HepG2 (cell line): ENCODE data around the gene CD79A. TPM values are rescaled to one million over a fixed set of nuclear protein-coding genes. Genes with fewer than 3 reads are reported as not detected.
A peak's percentile ranks its signal among the peaks of the same experiment; 100 is the strongest.

Experiments used
- ADNP ChIP-seq: sonication (generic); formaldehyde crosslinking; IDR thresholded peaks from 2 replicates; pipeline ENCODE4 v1.4.0; 2020; ENCODE audit warnings: missing genetic modification reagents
- ARID2 ChIP-seq: sonication (generic); formaldehyde crosslinking; IDR thresholded peaks from 2 replicates; pipeline ENCODE4 v1.8.1; 2022; ENCODE audit warnings: mild to moderate bottlenecking, missing genetic modification reagents, borderline replicate concordance
- ATF7 ChIP-seq, 2 experiments: fragments of 450-650 bp in 1 of 2; sonication (generic) in 1 of 2; formaldehyde crosslinking in 1 of 2; IDR thresholded peaks; 2 replicates each; pipeline versions ENCODE4 v1.4.0 to v1.6.1; 2016 to 2020; ENCODE audit warnings: antibody characterized with exemption in 1 of 2, mild to moderate bottlenecking in 1 of 2, missing genetic modification reagents in 1 of 2
- CC2D1A ChIP-seq: sonication (generic); formaldehyde crosslinking; IDR thresholded peaks from 2 replicates; pipeline ENCODE4 v1.8.1; 2023; ENCODE audit warnings: mild to moderate bottlenecking, missing genetic modification reagents
- ELF3 ChIP-seq: IDR thresholded peaks from 2 replicates; pipeline ENCODE4 v1.6.1; 2016; ENCODE audit warnings: missing genetic modification reagents, missing compliant biosample characterization
- IRF2 ChIP-seq: IDR thresholded peaks from 2 replicates; pipeline ENCODE4 v1.6.1; 2018; ENCODE audit warnings: missing genetic modification reagents, missing compliant biosample characterization
- JARID2 ChIP-seq: sonication (generic); formaldehyde crosslinking; IDR thresholded peaks from 2 replicates; pipeline ENCODE4 v1.8.1; 2023; ENCODE audit warnings: missing genetic modification reagents, inconsistent platforms; ENCODE audit not compliant: insufficient replicate concordance
- KLF13 ChIP-seq: sonication (generic); formaldehyde crosslinking; IDR thresholded peaks from 2 replicates; pipeline ENCODE4 v1.4.0; 2020; ENCODE audit warnings: mild to moderate bottlenecking, missing genetic modification reagents
- PHF20 ChIP-seq: sonication (generic); formaldehyde crosslinking; IDR thresholded peaks from 2 replicates; pipeline ENCODE4 v1.5.0; 2020; ENCODE audit warnings: mild to moderate bottlenecking, missing genetic modification reagents
- SP2 ChIP-seq: sonication (generic); formaldehyde crosslinking; IDR thresholded peaks from 2 replicates; pipeline ENCODE4 v1.5.1; 2020; ENCODE audit warnings: mild to moderate bottlenecking, missing genetic modification reagents
- SP5 ChIP-seq: IDR thresholded peaks from 2 replicates; pipeline ENCODE4 v1.6.1; 2016; ENCODE audit warnings: low read depth, borderline replicate concordance
- SRSF4 ChIP-seq: fragments of 200-400 bp; formaldehyde crosslinking; IDR thresholded peaks from one replicate; pipeline ENCODE4 v1.6.1; 2018; ENCODE audit warnings: mild to moderate bottlenecking, low read depth, low read length, moderate library complexity; ENCODE audit not compliant: poor library complexity, severe bottlenecking
- TEAD3 ChIP-seq: optimal IDR thresholded peaks from 2 replicates; pipeline ENCODE3; 2016; ENCODE audit warnings: borderline replicate concordance
- ZNF205 ChIP-seq: IDR thresholded peaks from 2 replicates; pipeline ENCODE4 v1.6.1; 2018; ENCODE audit warnings: missing biosample characterization, missing genetic modification reagents
- ZNF24 ChIP-seq: fragments of 450-650 bp; IDR thresholded peaks from 2 replicates; pipeline ENCODE4 v1.6.1; 2017; ENCODE audit warnings: antibody characterized with exemption, mild to moderate bottlenecking
- ZNF382 ChIP-seq: sonication (generic); formaldehyde crosslinking; IDR thresholded peaks from 2 replicates; pipeline ENCODE4 v1.5.0; 2020; ENCODE audit warnings: missing genetic modification reagents, mild to moderate bottlenecking, borderline replicate concordance
- ZNF720 ChIP-seq: sonication (generic); formaldehyde crosslinking; IDR thresholded peaks from 2 replicates; pipeline ENCODE4 v1.4.0; 2020; ENCODE audit warnings: missing genetic modification reagents
- ZNF737 ChIP-seq: sonication (generic); formaldehyde crosslinking; IDR thresholded peaks from 2 replicates; pipeline ENCODE4 v1.5.0; 2020; ENCODE audit warnings: missing genetic modification reagents, mild to moderate bottlenecking, borderline replicate concordance
- ZNF747 ChIP-seq: sonication (generic); formaldehyde crosslinking; IDR thresholded peaks from 2 replicates; pipeline ENCODE4 v1.8.1; 2023; ENCODE audit warnings: missing genetic modification reagents, mild to moderate bottlenecking, borderline replicate concordance
- ZNF749 ChIP-seq: sonication (generic); formaldehyde crosslinking; IDR thresholded peaks from 2 replicates; pipeline ENCODE4 v1.8.0; 2022; ENCODE audit warnings: mild to moderate bottlenecking, missing genetic modification reagents, moderate library complexity, borderline replicate concordance
- polyA plus RNA-seq, 8 experiments: library from polyadenylated mRNA; depleted of rRNA in 3 of 8; stranded (reverse) in 7 of 8; unstranded in 1 of 8; fragments of >200 nt; fragmentation: Illumina TruSeq in 4 of 8; extraction: Trizol in 4 of 8; gene quantifications; 2 replicates each; pipeline versions ENCODE4 v1.2.1 to v1.2.3, GENCODE V29; 2011 to 2016; ENCODE audit warnings: low read depth in 4 of 8, missing spikeins in 1 of 8, mixed read lengths in 1 of 8; ENCODE audit not compliant: insufficient read depth in 1 of 8
- total RNA-seq, 5 experiments: library from RNA; depleted of rRNA; stranded (reverse); fragments of >200 nt; fragmentation: Illumina TruSeq; extraction: Trizol; gene quantifications; 2 replicates each; pipeline ENCODE4 v1.2.3, GENCODE V29; 2016; ENCODE audit warnings: low read depth in 1 of 5
- TF ChIP-seq, protein P1 (sequence below): sonication (generic); formaldehyde crosslinking; IDR thresholded peaks from 2 replicates; pipeline ENCODE4 v1.5.1; 2020; ENCODE audit warnings: missing genetic modification reagents, mild to moderate bottlenecking, borderline replicate concordance
- TF ChIP-seq, protein P2 (sequence below): sonication (generic); formaldehyde crosslinking; IDR thresholded peaks from 2 replicates; pipeline ENCODE4 v1.5.0; 2020; ENCODE audit warnings: missing genetic modification reagents
- TF ChIP-seq, protein P3 (sequence below): sonication (generic); formaldehyde crosslinking; conservative IDR thresholded peaks from 2 replicates; pipeline ENCODE4 v1.4.0; 2020; ENCODE audit warnings: mild to moderate bottlenecking, missing genetic modification reagents, moderate library complexity
- TF ChIP-seq, protein P4 (sequence below): sonication (generic); formaldehyde crosslinking; IDR thresholded peaks from 2 replicates; pipeline ENCODE4 v1.4.0; 2020; ENCODE audit warnings: missing genetic modification reagents

The CD79A gene
- total and polyA plus RNA-seq, 2 of the 13 experiments (the other 11 are each of a cell fraction or from before 2014, with no cell fraction given), result 0.24 to 0.33 TPM

DNA sequence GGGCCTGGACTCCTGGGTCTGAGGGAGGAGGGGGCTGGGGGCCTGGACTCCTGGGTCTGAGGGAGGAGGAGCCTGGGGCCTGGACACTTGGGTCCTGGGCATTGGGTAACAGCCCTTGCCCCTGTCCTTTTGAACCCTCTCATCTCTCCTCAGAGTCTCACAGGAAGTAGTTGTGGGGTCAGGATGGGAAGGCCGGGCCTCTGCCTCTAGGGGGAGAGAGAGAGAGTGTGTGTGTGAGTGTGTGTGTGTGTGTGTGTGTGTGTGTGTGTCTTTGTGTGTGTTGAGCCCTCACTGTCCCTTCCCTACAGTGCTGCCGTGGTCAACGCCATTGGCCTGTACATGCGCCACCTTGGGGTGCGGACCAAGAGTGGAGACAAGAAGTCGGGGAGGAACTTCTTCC is 16.8 kb downstream of the CD79A start (continued):
- TF ChIP-seq PHF20 (CRISPR knock-in tag) (no peak; the same call in 1 of the 2 replicates), ZNF382 (CRISPR knock-in tag) (no peak), SP5 (CRISPR knock-in tag) (0 out of 2 replicates have a peak, but pooled peaks have one; percentile 17), ZNF205 (CRISPR knock-in tag) (no peak), IRF2 (CRISPR knock-in tag) (no peak), KLF13 (no peak), ATF7 (IDR thresholded peaks at IDR 0.05) (no peak), ATF7 (CRISPR knock-in tag; IDR thresholded peaks at IDR 0.05) (no peak), ZNF749 (no peak), ARID2 (CRISPR knock-in tag) (no peak), SRSF4 (no peak), ADNP (CRISPR knock-in tag) (no peak), ELF3 (CRISPR knock-in tag) (no peak), TEAD3 (CRISPR knock-in tag) (no peak), ZNF747 (CRISPR knock-in tag) (no peak), ZNF737 (CRISPR knock-in tag) (no peak), ZNF720 (no peak), CC2D1A (CRISPR knock-in tag) (no peak), SP2 (no peak), ZNF24 (no peak), JARID2 (CRISPR knock-in tag) (no peak)
- TF ChIP-seq, protein P1, sequence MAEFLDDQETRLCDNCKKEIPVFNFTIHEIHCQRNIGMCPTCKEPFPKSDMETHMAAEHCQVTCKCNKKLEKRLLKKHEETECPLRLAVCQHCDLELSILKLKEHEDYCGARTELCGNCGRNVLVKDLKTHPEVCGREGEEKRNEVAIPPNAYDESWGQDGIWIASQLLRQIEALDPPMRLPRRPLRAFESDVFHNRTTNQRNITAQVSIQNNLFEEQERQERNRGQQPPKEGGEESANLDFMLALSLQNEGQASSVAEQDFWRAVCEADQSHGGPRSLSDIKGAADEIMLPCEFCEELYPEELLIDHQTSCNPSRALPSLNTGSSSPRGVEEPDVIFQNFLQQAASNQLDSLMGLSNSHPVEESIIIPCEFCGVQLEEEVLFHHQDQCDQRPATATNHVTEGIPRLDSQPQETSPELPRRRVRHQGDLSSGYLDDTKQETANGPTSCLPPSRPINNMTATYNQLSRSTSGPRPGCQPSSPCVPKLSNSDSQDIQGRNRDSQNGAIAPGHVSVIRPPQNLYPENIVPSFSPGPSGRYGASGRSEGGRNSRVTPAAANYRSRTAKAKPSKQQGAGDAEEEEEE (CRISPR knock-in tag), result no peak
- TF ChIP-seq, protein P2, sequence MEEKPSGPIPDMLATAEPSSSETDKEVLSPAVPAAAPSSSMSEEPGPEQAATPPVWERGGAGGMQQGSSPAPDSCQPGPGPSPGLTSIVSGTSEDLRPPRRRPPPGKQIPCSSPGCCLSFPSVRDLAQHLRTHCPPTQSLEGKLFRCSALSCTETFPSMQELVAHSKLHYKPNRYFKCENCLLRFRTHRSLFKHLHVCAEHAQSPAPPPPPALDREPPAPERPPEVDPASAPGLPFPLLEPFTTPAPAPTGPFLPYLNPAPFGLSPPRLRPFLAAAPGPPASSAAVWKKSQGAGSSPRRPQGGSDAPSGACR (CRISPR knock-in tag), result no peak
- TF ChIP-seq, protein P3, sequence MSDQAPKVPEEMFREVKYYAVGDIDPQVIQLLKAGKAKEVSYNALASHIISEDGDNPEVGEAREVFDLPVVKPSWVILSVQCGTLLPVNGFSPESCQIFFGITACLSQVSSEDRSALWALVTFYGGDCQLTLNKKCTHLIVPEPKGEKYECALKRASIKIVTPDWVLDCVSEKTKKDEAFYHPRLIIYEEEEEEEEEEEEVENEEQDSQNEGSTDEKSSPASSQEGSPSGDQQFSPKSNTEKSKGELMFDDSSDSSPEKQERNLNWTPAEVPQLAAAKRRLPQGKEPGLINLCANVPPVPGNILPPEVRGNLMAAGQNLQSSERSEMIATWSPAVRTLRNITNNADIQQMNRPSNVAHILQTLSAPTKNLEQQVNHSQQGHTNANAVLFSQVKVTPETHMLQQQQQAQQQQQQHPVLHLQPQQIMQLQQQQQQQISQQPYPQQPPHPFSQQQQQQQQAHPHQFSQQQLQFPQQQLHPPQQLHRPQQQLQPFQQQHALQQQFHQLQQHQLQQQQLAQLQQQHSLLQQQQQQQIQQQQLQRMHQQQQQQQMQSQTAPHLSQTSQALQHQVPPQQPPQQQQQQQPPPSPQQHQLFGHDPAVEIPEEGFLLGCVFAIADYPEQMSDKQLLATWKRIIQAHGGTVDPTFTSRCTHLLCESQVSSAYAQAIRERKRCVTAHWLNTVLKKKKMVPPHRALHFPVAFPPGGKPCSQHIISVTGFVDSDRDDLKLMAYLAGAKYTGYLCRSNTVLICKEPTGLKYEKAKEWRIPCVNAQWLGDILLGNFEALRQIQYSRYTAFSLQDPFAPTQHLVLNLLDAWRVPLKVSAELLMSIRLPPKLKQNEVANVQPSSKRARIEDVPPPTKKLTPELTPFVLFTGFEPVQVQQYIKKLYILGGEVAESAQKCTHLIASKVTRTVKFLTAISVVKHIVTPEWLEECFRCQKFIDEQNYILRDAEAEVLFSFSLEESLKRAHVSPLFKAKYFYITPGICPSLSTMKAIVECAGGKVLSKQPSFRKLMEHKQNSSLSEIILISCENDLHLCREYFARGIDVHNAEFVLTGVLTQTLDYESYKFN (CRISPR knock-in tag), result peak; percentile 55
- TF ChIP-seq, protein P4, sequence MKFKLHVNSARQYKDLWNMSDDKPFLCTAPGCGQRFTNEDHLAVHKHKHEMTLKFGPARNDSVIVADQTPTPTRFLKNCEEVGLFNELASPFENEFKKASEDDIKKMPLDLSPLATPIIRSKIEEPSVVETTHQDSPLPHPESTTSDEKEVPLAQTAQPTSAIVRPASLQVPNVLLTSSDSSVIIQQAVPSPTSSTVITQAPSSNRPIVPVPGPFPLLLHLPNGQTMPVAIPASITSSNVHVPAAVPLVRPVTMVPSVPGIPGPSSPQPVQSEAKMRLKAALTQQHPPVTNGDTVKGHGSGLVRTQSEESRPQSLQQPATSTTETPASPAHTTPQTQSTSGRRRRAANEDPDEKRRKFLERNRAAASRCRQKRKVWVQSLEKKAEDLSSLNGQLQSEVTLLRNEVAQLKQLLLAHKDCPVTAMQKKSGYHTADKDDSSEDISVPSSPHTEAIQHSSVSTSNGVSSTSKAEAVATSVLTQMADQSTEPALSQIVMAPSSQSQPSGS, result no peak
